CD4-positive, alpha-beta T cell treated with Interferon alpha-2 for 1 hour (primary cell): Measurements from ENCODE around the gene AGMO.
"Not testable (repeated sequence)": the region's sequence is repeated elsewhere in the genome, so short reads cannot be mapped to it uniquely, and the experiment has no call there.

Experiments
- DNase-seq, 2 donors: peaks; one replicate each; pipeline ENCODE4 v3.0.0-alpha.2; 2020 to 2022

AGMO gene

DNA sequence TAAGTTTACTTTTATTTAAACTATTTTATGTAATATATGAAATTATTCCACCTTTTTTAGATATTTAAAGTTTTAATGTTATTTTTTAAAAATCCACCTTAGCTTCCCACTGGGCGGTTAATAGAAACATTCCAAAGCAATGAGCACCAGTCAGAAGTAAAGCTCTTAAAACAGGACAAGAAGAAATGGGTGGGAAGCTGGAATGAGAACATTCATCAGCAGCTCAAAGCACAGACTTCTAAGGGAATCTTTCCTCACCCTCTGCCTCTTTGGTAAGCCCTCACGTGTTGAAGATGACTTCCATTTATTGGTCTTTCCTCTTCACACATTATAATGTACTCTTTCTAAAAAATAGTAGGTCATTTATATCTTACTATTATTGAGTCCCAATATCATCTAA is 3.1 kb downstream of the AGMO start:
- DNase-seq: no peak

DNA sequence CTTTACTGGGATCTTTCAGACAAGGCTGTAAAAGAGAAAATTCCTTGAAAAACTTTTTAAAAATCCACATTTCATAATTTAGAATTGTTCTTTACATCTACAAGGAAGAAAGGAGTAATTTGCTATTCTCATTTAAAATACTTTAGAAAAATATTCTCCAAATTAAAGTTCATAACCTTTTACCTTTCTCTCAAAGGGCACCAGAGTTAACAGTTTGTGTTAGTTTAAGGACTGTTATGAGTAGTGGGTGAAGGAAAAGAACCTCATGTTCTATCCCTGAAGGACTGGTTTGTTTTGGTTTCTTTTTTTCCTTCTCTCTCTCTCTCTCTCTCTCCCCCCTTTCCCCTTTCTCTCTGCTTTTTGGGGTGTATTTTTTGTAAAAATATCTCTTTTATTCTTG is 4.1 kb downstream of the AGMO start:
- no peak for DNase-seq

DNA sequence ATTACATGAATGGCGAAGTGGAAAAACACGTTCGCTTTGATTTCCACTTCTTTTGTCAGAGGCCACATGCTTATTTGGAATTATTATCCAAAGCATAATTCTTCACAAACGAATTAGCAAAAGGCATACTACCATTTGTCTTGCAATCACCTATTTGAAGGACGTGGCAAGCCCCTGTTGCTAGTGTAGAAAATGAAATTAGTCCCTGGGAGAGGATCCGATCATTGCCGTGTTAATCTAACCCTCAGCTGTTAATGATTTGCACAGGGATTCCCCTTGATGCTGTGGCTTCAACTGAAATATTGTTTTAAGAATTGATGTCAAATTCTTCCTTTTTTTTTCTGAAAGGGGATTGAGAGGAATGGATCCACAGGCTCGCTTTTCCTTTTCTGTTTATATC is 4.6 kb downstream of the AGMO start:
- no peak for DNase-seq

DNA sequence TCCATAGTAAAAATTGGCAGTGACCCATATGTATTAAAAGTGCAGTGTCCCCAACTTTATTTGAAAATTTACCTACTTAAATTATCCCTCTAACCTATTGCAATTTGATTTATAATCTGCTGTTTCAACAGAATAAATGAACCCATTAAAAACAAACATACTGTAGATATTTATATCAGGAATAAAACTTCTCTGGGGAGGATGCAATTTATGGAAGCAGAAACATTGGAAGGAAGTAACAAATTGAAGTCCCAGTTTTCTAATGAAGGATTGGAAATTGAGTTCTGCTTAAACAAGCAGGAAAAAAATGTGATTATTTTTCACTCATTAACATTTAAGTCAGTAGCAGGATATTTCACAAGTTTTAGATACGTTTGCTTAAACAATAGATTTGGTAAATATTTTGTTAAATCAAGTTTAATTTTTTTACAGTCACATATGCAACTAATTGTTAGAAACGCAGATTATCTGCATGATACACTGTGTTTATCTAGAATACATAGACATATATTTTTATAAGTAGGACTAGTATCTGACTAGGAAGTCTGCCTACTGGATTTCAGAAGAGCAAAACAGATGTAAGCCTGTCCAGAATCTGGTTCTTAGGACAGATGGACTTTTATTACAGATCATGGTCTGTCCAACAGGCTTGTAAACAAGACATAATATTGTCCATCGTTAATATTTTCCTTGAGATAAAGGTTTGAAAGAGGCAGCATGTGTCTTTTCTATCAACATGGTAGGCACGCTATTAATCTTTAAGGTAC is 5.3 kb downstream of the AGMO start:
- no peak for DNase-seq

DNA sequence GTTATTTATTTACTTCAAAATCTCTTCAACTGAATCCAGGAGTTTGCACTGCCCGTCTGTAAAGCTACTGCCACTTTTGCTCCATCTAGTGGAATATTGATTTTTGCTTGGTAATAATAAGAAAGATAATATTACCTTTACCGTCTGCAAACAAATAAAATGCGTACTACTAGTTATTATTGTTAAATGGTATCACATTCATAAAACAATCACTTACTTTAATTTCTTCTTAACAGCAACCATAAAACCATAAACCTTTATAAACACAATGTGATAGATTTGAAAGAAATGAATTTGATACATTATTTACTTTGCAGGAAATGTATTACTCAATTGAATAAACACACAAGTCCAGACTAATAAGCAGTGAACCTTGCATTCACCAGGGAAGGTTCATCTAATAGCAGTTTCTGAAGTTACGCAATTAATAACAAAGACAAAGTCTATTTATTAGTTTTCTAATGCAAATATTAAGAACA is 6.4 kb downstream of the AGMO start:
- no peak for DNase-seq

DNA sequence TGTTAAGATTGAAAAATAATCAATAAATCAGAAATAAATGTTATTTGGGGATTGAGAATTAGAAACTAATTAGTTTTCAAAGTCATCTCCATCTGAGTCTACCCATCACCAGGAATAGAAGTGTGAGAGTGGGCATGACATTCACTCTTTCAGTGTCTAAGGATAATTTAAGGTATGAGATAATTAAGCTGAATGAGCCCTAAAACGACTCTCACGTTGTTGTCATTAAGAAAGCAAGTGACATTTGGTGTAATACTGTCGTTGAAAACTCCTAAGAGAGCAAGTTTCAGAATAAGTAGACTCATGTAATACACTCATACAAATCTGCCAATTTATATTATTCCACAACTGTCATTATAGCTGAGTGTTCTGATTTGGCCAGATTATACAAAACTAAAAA is 7.1 kb downstream of the AGMO start:
- DNase-seq: no peak

DNA sequence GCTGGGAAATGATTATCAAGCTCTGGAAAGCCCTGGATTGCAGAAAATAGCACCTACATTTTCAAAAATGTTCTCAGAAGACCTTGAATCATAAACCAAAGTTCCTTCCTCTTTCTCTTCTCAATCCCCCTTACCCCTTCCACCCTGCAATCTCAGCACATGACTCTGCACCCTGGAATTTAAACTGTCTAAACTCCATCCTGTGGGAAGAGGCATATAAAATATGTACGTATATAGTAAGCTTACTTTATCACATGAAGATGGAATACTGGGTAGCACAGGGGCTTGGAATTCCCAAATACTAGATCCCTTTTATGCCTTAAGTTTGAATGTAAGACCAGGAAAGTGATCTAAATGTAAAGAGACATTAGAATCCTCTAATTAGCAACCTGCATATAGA is 7.7 kb downstream of the AGMO start:
- no peak for DNase-seq

DNA sequence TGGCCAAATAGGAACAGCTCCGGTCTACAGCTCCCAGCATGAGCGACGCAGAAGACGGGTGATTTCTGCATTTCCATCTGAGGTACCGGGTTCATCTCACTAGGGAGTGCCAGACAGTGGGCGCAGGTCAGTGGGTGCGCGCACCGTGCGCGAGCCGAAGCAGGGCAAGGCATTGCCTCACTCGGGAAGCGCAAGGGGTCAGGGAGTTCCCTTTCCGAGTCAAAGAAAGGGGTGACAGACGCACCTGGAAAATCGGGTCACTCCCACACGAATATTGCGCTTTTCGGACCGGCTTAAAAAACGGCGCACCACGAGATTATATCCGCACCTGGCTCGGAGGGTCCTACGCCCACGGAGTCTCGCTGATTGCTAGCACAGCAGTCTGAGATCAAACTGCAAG is 14.5 kb downstream of the AGMO start:
- DNase-seq: not testable (repeated sequence)

DNA sequence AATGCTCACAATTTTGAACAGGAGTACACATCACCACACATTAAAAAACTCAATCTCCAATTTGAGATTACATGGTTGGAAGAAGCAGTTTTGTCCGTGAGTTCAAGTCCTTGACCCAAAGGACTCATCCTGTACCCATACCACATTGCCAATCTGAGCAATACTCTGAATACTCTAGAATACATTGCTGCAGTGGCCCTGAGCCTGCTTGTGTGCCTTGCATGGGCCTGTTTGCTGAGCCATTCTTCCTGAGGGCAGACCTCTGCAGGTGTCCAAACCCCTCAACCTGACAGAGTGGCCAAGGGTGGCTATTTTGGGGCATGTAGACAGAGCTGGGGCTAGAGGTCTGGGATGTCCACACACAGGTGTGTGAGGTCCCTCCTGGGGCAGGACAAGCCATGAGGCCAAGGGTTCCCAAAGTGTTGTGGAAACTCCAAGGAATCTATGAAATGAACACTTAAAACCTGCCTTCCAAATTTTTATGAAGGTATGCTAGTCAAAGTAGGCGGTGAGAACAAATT is 15.5 kb downstream of the AGMO start:
- no peak for DNase-seq

DNA sequence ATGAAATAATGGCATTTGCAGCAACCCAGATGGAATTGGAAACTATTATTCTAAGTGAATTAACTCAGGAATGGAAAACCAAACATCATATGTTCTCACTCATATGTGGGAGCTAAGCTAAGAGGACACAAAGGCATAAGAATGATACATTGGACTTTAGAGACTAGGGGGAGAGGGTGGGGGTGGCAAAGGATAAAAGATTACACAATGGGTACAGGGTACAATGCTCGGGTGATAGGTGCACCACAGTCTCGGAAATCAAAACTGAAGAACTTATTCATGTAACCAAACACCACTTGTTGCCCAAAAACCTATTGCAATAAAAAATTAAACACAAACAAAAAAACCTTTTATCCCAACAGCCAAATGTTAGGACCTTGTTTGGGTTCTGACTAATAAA is 17.8 kb downstream of the AGMO start:
- no peak for DNase-seq

DNA sequence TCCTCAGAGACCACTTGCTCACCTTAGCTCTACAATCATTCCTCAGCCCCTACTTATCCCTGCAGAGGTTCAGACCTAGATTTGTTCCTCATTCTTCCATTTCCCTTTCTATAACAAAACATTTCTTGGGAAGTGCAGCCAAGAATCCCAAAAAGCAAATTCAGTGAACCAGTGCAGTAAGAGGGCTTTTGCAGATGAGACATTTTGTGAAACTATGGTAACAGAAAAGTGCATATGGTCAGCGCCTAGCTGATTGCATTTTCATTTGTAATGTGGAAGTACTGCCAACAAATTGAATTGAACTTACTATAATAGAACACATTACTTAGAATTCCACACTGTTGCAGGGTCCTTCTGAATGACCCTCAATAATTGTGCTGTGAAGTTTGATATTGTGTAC is 18.6 kb downstream of the AGMO start:
- no peak for DNase-seq

DNA sequence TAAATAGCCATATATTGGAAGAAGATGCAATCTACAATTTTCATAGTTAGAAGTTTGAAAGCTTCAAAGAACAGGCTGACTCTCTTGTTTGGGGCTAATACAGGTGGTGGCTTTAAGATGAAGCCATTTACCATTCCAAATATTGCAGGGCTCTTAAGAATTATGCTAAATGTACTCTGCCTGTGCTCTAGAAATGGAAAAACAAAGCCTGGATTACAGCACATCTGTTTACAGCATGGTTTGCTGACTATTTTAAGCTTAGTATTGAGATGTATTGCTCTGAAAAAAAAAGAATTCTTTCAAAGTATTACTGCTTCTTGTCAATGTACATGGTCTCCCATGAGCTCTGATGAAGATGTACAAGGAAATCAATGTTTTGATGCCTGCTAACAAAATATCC is 34.2 kb downstream of the AGMO start:
- no peak for DNase-seq

DNA sequence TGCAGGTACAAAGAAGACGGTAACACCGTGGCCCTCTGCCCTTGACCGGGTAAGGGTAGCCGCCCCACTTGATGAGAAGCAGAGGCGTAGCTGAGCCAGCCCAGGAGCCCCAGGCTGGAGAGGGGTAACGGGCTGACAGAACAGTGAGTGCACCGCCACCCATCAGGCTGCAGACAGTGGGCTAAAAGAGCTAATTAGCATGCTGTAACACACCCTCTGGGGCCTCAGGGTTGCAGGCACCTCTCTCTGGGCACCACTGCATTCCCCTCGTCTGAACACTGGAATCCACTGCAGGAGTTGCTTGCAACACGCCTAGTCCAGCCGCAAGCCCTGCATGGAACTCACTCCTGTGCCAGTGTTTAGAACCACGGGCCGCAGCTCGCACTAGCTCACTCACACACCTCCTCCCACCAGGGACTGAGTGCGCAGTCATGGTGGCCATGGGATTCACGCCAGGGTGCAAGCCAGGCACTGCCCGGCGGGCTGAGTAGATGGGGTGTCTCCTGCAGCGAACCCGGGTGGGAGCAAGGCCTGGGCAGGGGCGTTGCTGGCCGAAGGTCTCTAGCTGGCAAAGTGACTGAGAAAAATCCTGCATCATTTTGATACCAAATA is 36.1 kb downstream of the AGMO start:
- no peak for DNase-seq

DNA sequence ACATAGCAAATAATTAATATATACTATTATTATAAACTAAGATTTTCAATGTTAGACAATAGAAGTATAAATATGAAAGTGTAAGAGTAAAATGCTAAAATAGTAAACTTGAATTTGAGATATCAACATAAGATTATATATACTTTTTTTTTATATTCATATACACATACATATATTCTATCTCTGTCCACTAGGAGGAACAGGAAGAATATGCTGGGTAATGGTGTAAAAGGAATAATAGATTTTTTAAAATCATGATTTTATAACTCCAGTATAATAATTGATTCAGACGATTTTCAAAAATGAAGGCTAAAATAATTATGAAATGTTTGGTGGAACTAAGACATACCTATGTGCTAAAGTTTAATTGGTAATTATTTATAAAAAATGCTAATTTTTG is 37.7 kb downstream of the AGMO start:
- no peak for DNase-seq

DNA sequence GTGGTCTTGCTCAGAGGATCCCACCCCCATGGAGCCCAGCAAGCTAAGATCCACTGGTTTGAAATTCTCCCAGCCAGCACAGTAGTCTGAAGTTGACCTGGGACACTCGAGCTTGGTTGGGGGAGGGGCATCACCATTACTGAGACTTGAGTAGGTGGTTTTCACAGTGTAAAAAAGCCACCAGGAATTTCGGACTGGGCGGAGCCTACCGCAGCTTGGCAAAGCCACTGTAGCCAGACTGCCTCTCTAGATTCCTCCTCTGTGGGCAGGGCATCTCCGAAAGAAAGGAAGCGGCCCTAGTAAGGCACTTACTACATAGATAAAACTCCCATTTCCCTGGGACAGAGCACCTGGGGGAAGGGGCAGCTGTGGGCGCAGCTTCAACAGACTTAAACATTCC is 44.0 kb downstream of the AGMO start:
- not testable (repeated sequence) for DNase-seq

DNA sequence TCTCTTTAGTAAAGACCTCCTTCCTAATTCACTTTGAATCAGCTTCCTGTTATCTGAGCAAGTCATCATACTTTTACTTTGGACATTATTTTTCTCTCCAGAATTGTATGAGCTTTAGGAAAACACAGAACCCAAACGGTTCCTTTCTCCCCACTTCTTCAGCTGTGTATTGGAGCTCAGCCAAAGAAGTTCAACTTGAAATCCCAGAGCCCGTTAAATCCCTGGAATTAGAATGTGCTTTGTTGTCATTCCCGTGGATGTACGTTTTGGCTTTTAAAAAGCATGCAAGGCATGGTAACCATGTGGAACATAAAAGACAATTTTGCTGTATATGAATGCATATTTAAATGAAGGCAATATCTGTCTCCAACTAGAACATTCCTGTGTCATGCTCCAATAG is 46.6 kb downstream of the AGMO start:
- DNase-seq: no peak

DNA sequence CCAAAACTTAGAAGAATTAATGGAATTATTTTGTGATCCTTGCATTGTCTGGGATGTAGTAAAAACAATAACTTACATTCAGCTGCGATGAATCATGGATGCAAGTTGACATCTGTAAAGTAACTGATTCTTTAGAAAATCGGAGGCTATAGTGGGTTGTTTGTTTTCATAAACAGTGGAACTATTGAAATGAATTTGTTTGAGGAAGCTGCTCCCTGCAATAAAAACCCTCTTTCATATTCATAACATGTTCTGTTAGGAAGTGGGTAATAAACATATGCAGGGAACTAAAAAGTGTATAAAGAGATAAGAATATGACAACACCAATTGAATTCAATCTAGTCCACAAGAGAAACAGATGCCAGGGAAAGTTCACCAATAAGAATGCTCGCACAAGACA is 53.6 kb downstream of the AGMO start:
- DNase-seq: no peak

DNA sequence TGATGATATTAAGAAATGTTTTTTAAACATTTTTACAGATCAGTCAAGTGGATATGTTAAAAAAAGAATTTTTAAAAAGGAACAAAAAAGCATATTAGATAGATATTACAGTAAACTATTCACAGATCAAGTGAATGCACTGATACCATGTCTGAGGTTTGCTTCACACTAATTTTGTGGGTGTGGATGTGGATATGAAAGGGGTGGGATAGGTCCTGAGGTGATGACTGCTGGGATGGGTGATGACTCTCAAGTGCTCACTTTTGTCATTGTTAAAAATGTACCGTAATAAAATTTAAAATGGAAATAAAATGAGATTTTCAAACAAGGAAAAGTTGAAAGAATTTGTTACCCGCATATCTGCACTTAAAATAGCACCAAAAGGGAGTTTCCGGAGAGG is 54.1 kb downstream of the AGMO start:
- DNase-seq: no peak

DNA sequence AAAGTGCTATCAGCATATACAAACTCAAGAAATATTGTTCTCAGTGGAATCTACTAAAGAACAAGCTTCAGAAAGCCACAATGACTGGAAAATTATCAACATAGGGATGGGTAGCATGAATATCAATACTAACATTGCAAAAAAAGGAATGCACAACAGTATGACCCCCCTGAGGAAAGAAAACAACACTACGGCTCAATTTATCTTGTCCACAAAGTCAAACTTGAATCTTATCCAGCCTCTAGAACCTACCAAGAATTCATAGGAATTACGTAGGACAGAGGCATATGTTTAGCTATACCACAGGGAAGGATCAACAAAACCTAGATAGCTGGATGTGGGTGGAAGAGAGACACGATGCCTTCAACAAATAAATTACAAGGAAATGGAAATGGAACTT is 54.6 kb downstream of the AGMO start:
- DNase-seq: no peak

DNA sequence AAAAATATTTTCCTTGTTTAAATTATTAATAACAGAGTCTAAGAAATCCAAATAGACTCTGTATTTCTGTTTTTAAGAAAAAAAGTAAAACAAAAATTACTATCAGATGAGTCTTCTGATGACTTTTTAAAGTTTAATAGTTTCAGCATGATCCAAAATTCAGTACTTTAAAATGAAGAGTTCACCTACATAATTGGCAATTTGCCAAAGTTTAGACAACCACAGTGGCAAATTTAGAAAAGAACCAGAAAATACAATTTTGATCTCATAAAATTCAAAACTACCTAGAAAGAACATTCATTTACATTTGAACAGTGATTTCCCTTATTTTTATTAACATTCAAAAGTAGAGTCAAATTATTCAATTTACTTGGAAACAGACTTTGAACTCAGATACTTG is 56.1 kb downstream of the AGMO start:
- no peak for DNase-seq

DNA sequence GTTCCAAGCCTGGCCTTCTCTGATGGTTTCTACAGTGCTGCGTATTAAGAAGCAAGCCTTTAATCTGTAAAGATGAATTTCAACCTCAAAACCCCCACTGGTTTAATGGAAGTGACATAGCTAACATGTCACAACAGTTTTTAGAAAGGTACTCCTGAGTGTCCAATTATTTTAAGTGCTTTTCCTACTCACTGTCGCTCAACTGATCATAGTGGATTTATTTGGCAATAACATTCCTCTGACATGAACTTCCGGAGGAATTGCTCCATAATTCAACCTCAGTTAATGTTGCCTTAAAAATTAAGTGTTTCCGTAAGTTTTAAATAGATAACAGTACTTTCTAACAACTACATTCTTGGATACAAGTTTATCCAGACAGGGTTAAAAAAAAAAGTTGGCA is 57.5 kb downstream of the AGMO start:
- no peak for DNase-seq

DNA sequence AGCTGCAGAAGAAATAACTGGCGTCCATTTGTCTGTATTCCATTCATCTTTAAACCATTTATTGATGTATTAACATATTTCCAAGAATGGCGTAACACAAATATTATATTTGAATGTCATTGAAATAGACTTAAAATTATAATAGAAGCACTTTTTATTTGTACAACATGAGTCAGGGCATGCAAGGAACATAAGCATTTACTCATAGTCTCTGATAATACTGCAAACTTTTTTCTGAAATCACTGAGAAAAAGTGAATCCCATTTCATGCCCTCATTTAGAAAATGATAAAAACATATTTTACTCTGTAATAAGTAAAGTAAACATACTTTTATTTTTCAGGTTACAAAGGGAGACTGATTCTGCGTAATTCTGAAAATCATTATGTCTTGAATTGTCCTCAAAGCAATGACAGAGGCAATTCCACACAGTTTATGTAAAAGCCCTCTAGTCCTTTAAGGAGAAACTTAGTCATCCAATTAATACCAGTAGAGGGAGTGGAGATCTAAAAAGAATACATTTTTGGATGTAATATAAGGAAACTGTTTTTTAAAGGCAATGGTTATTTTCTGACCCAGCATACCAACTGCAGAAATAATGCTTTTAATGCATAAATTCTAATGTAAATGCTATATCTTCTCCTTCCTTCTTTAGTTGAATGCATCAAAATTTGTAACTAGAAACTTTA is 58.1 kb downstream of the AGMO start:
- DNase-seq: no peak

DNA sequence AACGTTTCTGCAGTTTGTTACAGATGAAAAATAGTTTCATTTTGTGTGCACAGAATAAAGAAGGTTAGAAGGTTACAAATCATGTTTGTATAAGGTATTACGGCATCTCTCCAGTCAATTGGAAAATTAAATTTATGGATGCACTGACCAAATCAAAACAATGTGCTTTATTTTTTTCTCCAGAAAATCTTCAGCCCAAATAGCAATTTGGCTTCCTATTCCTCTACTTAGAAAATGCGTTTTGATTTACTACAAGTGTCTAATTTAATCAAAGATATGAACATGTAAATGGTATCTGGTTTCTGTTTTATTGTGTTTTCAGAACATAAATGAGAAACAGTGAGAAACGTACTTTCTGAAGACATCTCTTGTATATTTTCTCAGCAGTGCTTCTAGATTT is 63.4 kb downstream of the AGMO start:
- DNase-seq: no peak

DNA sequence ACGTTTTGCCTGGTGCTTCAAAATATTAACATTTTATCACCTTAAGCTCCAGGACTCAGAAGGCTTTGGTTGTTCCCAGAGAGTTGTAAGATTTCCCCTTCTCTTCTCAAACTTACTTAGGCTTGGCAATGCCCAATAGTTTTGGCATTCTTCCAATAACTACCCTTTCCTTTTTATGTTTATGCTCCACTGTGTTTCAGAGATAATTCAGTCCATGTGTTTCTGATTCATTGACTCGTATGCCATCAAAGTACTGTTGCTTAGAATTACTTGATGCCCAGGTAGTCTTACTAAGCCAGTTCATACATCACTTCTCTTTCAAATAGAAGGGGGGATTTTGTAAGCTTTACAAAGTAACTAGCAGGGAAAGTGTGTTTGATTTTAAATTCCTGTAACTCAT is 66.6 kb downstream of the AGMO start:
- DNase-seq: no peak
